ENCODE data around the gene ARL8A. TPM values are rescaled to one million over a fixed set of nuclear protein-coding genes. Genes with fewer than 3 reads are reported as not detected.
A peak's percentile ranks its signal among the peaks of the same experiment; 100 is the strongest.

The ARL8A gene
- total RNA-seq, 2 donors from 2014 or later, result 36.3 to 41.0 TPM

GRCh38 chr1:202140833-202141232 is 3.7 kb downstream of the ARL8A start:
- no peak overlapping the region for H3K27ac ChIP-seq

GRCh38 chr1:202135221-202135721 is 9.3 kb downstream of the ARL8A start:
- peaks cover 12 to 33% of the 10 kb centered on the region in 2 donors for H3K4me1 ChIP-seq (ENCODE audit: control insufficient read depth in 1 of 2, low read depth in 2 of 2)
- no peaks in the 10 kb centered on the region for H3K9me3 ChIP-seq
- no peaks in the 10 kb centered on the region for H3K27me3 ChIP-seq (replicated peaks; ENCODE audit: insufficient read depth)
- ATAC-seq (ENCODE audit: insufficient number of reproducible peaks, low FRiP score, low read depth), result no peak
- peak; percentile 92 for TF ChIP-seq CTCF (IDR thresholded peaks at IDR 0.05)
- peaks cover 38% of the 10 kb centered on the region for H3K36me3 ChIP-seq
- H3K27ac ChIP-seq, result peak overlapping the region; percentile 46 to 93
- DNase-seq (ENCODE audit: low spot score), result no peak
- no peak overlapping the region for H3K4me3 ChIP-seq

More at GRCh38 chr1:202140833-202141232, 3.7 kb downstream of the ARL8A start:
- DNase-seq (ENCODE audit: low spot score) (no peak), ATAC-seq (ENCODE audit: insufficient number of reproducible peaks, low FRiP score, low read depth) (no peak)
- peaks cover 6 to 36% of the 10 kb centered on the region in 2 donors for H3K4me1 ChIP-seq (ENCODE audit: control insufficient read depth in 1 of 2, low read depth in 2 of 2)
- no peaks in the 10 kb centered on the region for H3K9me3 ChIP-seq
- peaks cover 15% of the 10 kb centered on the region for H3K36me3 ChIP-seq
- TF ChIP-seq CTCF (IDR thresholded peaks at IDR 0.05), result no peak
- no peaks in the 10 kb centered on the region for H3K27me3 ChIP-seq (replicated peaks; ENCODE audit: insufficient read depth)
- H3K4me3 ChIP-seq, result no peak overlapping the region

- peaks cover 38% of the 10 kb centered on the region for H3K36me3 ChIP-seq
- ATAC-seq (ENCODE audit: insufficient number of reproducible peaks, low FRiP score, low read depth), result no peak
- no peaks in the 10 kb centered on the region for H3K9me3 ChIP-seq
- peak overlapping the region; percentile 46 to 93 for H3K27ac ChIP-seq
- no peak for DNase-seq (ENCODE audit: low spot score)
- no peak overlapping the region for H3K4me3 ChIP-seq
- no peaks in the 10 kb centered on the region for H3K27me3 ChIP-seq (replicated peaks; ENCODE audit: insufficient read depth)
- TF ChIP-seq CTCF (IDR thresholded peaks at IDR 0.05), result no peak
- H3K4me1 ChIP-seq (ENCODE audit: control insufficient read depth in 1 of 2, low read depth in 2 of 2), result peaks cover 16 to 38% of the 10 kb centered on the region in 2 donors
Observed at GRCh38 chr1:202134645-202135172, 9.8 kb downstream of the ARL8A start.

GRCh38 chr1:202133989-202134388 is 10.5 kb downstream of the ARL8A start:
- peaks cover 16 to 43% of the 10 kb centered on the region in 2 donors for H3K4me1 ChIP-seq (ENCODE audit: control insufficient read depth in 1 of 2, low read depth in 2 of 2)
- H3K36me3 ChIP-seq, result peaks cover 38% of the 10 kb centered on the region
- TF ChIP-seq CTCF (IDR thresholded peaks at IDR 0.05), result no peak
- no peak overlapping the region for H3K4me3 ChIP-seq
- H3K27me3 ChIP-seq (replicated peaks; ENCODE audit: insufficient read depth), result no peaks in the 10 kb centered on the region
- ATAC-seq (ENCODE audit: insufficient number of reproducible peaks, low FRiP score, low read depth) (no peak), DNase-seq (ENCODE audit: low spot score) (no peak)
- peak overlapping the region; percentile 46 to 93 for H3K27ac ChIP-seq
- H3K9me3 ChIP-seq, result no peaks in the 10 kb centered on the region

GRCh38 chr1:202133496-202133895 is 11.0 kb downstream of the ARL8A start:
- peaks cover 16 to 43% of the 10 kb centered on the region in 2 donors for H3K4me1 ChIP-seq (ENCODE audit: control insufficient read depth in 1 of 2, low read depth in 2 of 2)
- DNase-seq (ENCODE audit: low spot score), result no peak
- H3K27ac ChIP-seq, result peak overlapping the region; percentile 82 to 93
- H3K9me3 ChIP-seq, result no peaks in the 10 kb centered on the region
- ATAC-seq (ENCODE audit: insufficient number of reproducible peaks, low FRiP score, low read depth), result no peak
- H3K27me3 ChIP-seq (replicated peaks; ENCODE audit: insufficient read depth), result no peaks in the 10 kb centered on the region
- peaks cover 38% of the 10 kb centered on the region for H3K36me3 ChIP-seq
- no peak for TF ChIP-seq CTCF (IDR thresholded peaks at IDR 0.05)
- H3K4me3 ChIP-seq, result no peak overlapping the region
